BJ (cell line): Measurements from ENCODE around the gene NKX1-2. TPM values are rescaled to one million over a fixed set of nuclear protein-coding genes. Genes with fewer than 3 reads are reported as not detected.

Experiments
- CTCF ChIA-PET: fragments of 350-600 bp; formaldehyde crosslinking; extraction: SDS; loops from one replicate; lab custom pipeline; 2021; ENCODE audit warnings: antibody characterized with exemption, inconsistent platforms; lab: Yijun Ruan, JAX
- POLR2A ChIA-PET: fragments of 300-600 bp; sonication (Branson Sonifier 250); formaldehyde crosslinking; extraction: SDS; loops from one replicate; lab custom pipeline; 2021; ENCODE audit warnings: antibody characterized with exemption; lab: Charles Lee
- DNase-seq: peaks from one replicate; pipeline ENCODE4 v3.0.0-alpha.2; 2011; ENCODE audit warnings: low read depth
- H3K27me3 ChIP-seq: 2 replicates; pipeline ENCODE4 v1.6.0; 2011; ENCODE audit warnings: low read length; ENCODE audit not compliant: control insufficient read depth, insufficient read depth
- H3K36me3 ChIP-seq: 2 replicates; pipeline ENCODE4 v1.5.1; 2011; ENCODE audit warnings: low read length; ENCODE audit not compliant: control insufficient read depth, insufficient read depth
- H3K4me3 ChIP-seq: 2 replicates; pipeline ENCODE4 v1.5.1; 2011; ENCODE audit warnings: low read depth, mild to moderate bottlenecking, control low read depth, low read length
- CTCF ChIP-seq: IDR thresholded peaks from 2 replicates; pipeline ENCODE4 v1.5.1; 2011; ENCODE audit warnings: low read depth, mild to moderate bottlenecking, control low read depth, inconsistent platforms, low read length, moderate library complexity; ENCODE audit not compliant: insufficient read depth
- polyA plus RNA-seq: library from polyadenylated mRNA; depleted of rRNA; stranded (reverse); fragments of >200 nt; gene quantifications from 2 replicates; pipeline ENCODE4 v1.2.3, GENCODE V29; 2011

Gene NKX1-2
- polyA plus RNA-seq, 1 experiment, result not detected

DNA sequence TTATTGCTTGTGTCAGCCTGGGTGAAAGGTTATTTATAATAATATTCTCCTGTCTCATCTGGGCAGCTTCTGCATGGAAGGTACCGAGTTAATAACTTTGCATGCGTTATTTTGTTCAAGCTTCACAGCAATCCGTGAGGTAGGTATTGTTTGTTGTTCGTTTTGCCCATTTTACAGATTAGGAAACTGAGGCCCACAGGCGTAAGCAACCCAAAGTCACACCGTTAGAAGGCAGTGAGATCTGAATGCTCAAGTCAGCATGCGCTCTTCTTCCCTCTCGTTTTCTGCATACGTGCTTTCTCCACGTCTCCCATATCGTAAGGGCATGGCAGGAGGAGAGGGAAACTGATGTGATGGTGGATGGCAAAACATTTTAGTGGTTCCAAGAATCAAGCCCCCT is 45.9 kb upstream of the NKX1-2 start:
- CTCF ChIA-PET, result no interaction called here
- Histone ChIP-seq H3K36me3 (peaks cover 2% of the 10 kb centered on the region; the same call in 1 of the 2 replicates), H3K4me3 (no peak overlapping the region), H3K27me3 (no peaks in the 10 kb centered on the region)
- DNase-seq, result no peak
- POLR2A ChIA-PET, result no interaction called here
- no peak for TF ChIP-seq CTCF

DNA sequence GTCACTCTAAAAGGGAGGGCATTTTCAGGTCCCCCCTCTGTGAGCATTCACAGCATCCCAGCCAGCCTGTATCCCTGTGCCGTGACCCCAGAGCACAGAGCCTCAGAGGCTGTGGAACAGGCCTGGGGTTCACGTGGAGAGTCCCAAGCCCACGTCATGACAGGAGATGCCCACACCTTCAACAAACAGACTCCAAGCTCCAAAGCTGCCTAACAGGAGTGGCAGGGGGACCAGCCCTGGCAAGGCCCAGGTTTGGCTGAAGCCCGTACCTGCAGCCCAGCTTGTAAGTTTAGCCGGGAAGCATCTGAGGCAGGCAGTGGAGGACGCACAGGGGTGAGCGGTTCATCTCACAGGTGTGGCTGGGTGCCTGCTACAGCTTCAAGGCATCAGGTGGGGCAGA is 45.3 kb upstream of the NKX1-2 start:
- no peak for DNase-seq
- POLR2A ChIA-PET, result no interaction called here
- H3K27me3 ChIP-seq, result no peaks in the 10 kb centered on the region
- no peak for TF ChIP-seq CTCF
- CTCF ChIA-PET, result interaction anchor here (0.5 kb wide), 1 partner anchor 12 kb away, joined by 3 read pairs; no protein-coding TSS in a partner anchor
- peaks cover 2% of the 10 kb centered on the region; the same call in 1 of the 2 replicates for H3K36me3 ChIP-seq
- no peak overlapping the region for H3K4me3 ChIP-seq

DNA sequence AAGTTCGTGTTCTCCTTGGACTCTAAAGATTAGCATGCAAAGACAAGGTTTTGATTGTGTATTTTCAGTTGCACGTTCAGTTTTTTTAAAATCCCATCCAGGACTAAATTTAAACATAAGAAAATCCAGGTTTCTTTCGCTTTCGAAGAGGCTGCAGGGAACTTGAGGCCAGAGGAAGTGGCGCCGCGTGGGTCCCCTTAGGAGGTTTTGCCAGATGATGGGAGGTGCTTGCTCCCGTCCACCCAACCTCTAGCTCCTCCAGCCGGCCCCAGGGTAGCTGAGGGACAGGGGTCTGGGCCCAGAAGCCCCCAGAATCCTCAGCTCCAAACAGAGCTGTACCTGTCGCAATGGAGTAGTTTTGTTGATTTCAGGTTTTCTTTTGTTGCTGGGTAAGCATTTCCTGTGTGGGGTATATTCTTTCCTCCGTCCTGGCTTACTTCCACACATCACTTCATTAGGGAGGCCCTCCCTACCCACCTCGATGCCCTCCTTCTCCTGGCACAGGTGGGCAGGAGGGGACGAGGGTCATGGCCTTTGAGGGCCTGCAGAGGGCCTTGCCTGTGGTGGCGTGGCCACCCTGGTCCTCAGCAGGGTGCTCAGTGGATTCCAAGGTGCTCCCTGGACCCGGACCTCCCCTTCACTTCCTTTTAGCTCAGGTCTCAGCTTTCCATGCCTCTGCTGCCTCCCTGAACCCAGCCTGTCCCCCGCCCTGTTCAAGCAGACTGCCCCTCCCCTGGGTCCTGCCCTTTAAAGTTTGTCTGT is 44.4 kb upstream of the NKX1-2 start:
- ChIA-PET POLR2A (no interaction called here), CTCF (no interaction called here)
- no peak for DNase-seq
- no peak for TF ChIP-seq CTCF
- Histone ChIP-seq H3K4me3 (no peak overlapping the region), H3K27me3 (no peaks in the 10 kb centered on the region), H3K36me3 (peaks cover 2% of the 10 kb centered on the region; the same call in 1 of the 2 replicates)

DNA sequence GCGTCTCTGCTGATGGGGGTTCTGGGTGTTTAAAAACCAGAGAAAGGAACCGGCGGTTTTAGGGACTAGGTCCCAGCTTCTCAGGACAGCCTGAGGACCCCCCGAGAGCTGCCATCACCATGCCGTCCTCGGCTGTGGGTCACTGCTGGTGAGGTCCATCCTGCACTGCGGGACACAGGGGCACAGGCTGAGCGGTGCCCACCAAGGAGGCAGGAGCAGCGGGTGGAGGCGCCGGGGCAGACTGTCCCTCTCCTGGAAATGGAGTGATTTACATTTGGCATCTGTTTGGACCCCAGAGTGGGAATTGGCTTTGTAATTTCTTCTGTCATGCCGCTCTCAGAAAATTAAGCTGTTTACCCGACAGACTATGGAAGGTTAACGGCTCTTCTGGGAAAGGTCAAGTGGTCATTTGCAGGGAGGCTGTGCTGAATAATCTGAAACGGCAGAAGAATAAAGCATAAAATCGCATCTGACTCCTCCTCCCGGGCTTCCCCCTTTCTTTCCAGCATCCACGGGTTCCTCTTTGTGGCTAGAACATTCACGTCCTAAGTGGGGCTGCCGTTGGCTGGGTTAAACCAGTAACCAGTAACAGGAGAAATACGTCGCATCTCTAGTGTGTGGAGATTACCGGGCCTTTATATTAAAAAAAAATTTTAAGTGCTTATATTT is 43.5 kb upstream of the NKX1-2 start:
- ChIA-PET POLR2A (no interaction called here), CTCF (interaction anchor here (0.6 kb wide), 1 partner anchor 20 kb away, joined by 3 read pairs; no protein-coding TSS in a partner anchor)
- H3K27me3 ChIP-seq, result no peaks in the 10 kb centered on the region
- H3K4me3 ChIP-seq, result no peak overlapping the region
- H3K36me3 ChIP-seq, result peaks cover 2% of the 10 kb centered on the region; the same call in 1 of the 2 replicates
- DNase-seq, result no peak
- no peak for TF ChIP-seq CTCF

GRCh38 chr10:124492266-124492665 is 42.4 kb upstream of the NKX1-2 start:
- H3K36me3 ChIP-seq, result peaks cover 2% of the 10 kb centered on the region; the same call in 1 of the 2 replicates
- ChIA-PET CTCF (interaction anchor here (0.6 kb wide), 1 partner anchor 21 kb away, joined by 3 read pairs; no protein-coding TSS in a partner anchor), POLR2A (no interaction called here)
- no peak for DNase-seq
- no peaks in the 10 kb centered on the region for H3K27me3 ChIP-seq
- TF ChIP-seq CTCF, result no peak
- H3K4me3 ChIP-seq, result no peak overlapping the region
